HG03097 (cell line): ENCODE data around the gene WAPL.

Source experiments
- ATAC-seq: cut with Tn5 transposase; IDR thresholded peaks from one replicate; pipeline ENCODE4 v1.9.1; 2021; ENCODE audit not compliant: unreplicated experiment, low FRiP score

Gene WAPL

GRCh38 chr10:86415116-86415515 lies 106.5 kb downstream of the WAPL start:
- no peak for ATAC-seq

DNA sequence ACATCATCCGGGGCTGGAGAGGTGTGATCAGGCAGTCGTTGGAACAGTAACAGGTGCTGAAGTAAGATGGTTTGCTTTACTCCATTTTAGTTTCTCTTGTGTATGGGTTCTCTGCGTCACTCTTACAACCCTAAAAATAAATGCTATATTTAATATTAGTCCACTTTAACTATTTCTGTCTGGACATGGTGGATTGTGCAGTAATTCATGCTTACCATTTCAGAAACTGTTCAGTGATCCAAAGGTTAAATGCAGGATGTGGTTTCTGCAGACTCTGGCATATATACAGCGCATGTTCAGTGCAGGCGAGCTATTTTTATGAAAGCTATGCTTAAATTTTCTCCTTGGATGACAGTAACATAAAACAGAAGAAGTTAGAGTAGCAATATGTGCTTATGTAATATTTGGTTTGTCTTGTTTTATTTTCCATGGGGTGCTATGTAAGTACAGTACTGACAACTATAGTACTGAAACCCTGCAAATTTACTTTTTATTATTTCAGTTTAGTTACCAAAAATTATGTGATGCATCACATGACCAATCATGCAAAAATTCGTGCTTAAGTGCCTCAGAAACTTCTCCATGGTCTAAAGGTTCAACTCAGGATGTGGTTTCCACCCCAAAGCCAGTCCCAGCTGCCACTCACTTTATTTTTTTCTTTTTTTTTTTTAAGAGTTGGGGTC lies 108.4 kb downstream of the WAPL start:
- ATAC-seq = peak; percentile 76

- ATAC-seq = no peak
Observed at GRCh38 chr10:86411852-86412560, 109.6 kb downstream of the WAPL start.

DNA sequence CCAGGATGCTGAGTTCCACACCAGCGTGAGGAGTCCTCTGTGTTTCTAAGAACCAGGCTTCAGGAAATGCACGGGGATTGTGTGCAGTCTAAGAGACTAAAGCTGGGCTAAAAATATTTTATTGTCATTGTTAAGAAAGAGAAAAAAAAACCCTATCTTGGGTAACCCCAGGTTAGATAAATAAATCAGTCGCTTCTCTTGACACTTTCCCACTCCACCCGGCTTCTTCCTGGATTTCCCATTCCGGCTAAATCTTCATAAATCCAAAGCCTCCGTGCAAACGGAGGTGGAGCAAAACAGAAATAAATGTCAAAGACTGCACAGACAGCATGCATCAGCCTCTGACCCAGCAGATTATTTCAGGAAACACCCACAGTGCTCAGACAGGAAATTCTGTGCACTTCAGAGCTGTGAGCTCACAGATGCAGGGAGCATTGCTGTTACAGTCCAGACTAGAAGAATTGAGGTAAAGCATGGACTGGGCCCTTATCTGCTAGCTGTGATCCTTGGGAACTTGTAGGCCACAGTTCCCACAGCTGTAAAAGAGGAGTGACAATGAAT lies 110.2 kb downstream of the WAPL start:
- ATAC-seq = no peak

GRCh38 chr10:86410542-86411124 lies 111.0 kb downstream of the WAPL start:
- ATAC-seq = no peak

- no peak for ATAC-seq
Observed at GRCh38 chr10:86409183-86409582, 112.4 kb downstream of the WAPL start.

- no peak for ATAC-seq
Observed at GRCh38 chr10:86403183-86403797, 118.3 kb downstream of the WAPL start.

- no peak for ATAC-seq
Observed at GRCh38 chr10:86402283-86402941, 119.2 kb downstream of the WAPL start.

GRCh38 chr10:86401588-86402282 lies 119.9 kb downstream of the WAPL start:
- no peak for ATAC-seq

DNA sequence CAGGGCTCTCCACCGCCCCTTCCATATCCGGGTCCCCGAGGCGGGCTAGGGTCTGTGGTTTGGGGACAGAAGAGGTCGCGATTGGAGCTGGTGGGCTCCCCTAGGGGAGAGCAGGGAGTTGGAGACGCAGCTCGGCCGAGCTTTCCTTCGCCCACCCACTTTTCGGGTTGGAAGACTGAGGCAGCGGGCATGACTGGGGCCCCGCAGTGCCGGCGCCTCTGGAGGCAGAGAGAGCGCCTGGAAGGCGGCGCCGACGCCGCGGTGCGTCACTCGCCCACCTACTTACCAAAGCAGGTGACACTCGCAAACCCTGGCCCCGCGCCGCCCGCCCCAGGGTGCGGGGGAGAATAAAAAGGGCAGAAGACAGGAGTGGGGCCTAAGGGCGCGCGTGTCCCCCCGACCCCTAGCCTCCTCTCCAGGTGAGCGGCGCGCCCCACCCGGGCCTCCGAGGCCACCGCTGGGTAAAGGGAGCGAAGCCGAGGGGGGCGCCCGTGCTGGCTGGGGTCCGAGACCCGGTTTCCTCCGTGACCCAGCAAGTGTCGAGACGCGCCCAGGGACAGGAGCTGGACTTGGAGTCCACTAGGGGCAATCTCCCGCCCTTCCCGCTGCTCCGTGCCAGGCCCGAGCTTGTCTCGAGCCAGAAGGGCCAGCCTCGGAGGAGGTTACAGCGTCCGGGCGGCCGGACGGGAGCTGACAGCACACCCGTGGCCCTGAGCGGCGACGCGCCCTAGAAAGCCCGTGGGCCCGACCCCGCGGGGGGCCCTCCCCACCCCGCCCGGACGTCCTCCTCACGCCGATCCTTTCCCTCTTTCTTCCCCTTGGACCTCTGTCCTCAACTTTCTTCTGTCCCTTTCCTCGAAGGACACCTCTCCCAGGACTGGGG lies 120.6 kb downstream of the WAPL start:
- peak; percentile 14 for ATAC-seq

DNA sequence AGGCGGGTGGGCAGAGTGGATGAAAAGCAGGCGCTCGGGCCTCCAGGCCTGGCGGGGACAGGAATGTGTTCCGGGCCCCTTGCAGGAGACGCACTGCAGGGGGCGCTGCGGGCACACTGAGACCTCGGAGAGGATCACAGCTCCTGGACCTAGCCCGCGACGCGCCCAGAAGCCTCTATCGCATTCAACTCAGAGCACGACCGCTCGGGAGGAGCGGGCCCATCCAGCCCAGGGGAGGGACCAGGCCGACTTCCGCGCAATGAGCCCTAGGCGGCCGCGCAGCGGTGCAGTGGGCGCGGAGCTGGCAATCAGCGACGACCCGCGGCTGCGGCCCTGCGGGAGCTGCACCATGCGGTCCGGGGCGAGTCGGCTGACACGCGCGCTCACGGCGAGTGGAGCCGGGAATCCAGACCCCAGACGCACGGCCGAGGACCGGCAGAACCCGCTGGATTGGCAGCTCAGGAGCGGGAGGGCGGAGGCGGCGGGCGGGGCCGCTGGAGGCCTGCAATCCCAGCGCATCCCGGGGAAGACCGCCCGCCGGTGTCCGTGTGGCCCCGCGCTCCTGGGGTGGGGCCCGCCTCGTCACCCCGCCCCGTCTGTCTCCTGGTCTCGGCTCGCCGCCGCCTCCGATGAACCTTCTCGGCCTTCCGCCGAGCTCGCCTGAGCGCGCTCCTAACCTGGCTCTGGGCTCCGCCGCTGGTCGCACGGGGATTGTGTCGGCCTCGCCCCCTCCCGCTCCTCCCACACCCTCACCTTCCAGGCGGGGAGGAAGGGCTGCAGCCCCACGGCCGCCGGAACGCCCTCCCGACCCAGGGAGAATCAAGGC lies 121.5 kb downstream of the WAPL start:
- peak; percentile 94 for ATAC-seq

- no peak for ATAC-seq
Observed at GRCh38 chr10:86399514-86399878, 122.1 kb downstream of the WAPL start.

- ATAC-seq = no peak
Observed at GRCh38 chr10:86397120-86397519, 124.5 kb downstream of the WAPL start.

DNA sequence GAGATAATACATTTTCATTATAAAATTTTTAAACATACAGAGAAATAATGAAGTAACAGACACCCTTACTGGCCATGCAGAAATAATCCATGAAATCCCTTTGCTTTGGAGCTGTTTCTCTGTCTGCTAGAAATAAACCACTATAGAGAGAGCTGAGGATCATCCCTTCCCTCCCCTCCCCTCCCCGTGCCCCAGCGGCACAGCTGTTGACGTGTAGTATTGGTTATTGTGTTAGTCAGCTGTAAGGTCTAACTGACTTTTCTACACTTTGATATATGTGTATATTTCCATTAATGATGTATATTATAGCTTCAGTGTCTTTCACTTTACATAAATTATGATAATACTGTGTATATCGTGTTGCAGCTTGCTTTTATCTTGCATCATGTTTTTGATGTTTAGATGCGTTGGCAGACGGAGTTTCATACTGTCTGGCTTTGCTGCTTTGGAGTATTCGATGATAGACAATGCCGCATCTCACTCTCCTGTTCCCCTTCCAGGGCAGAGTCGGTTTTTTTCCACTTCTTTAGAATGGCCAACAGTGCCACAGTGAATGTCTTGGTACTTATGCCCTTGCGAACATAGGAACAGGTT lies 127.6 kb downstream of the WAPL start:
- no peak for ATAC-seq

DNA sequence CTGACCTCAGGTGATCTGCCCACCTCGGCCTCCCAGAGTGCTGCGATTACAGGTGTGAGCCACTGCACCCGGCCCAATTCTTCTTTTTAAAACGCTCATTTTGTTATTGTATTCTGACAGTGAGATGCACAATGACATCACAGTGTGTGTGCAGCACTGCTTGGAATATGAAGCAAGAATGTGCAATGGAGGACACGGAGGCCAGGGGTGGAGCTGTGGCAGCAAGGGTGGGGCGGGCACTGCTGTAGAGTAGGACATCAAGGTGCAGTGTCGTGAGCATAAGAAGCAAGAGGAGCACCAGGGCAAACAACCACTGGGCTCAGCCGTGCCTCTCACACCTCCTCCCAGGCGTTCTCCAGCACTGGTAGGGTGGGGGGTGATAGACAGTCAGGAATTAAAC lies 128.2 kb downstream of the WAPL start:
- no peak for ATAC-seq

GRCh38 chr10:86392723-86393094 lies 128.9 kb downstream of the WAPL start:
- no peak for ATAC-seq

- no peak for ATAC-seq
Observed at GRCh38 chr10:86391986-86392722, 129.4 kb downstream of the WAPL start.
